HepG2 (cell line): ENCODE measurements around the gene PDE4D. TPM values are rescaled to one million over a fixed set of nuclear protein-coding genes. Genes with fewer than 3 reads are reported as not detected.
A peak's percentile ranks its signal among the peaks of the same experiment; 100 is the strongest.

Experiments used
- ATAC-seq: fragments of 200-7000 bp; cut with Tn5 transposase; 3 replicates; pipeline ENCODE4 v1.9.1; 2020; ENCODE audit warnings: mild to moderate bottlenecking, moderate library complexity
- BruUV-seq: library from RNA; stranded (reverse); fragments of 400-500 nt; replicated peaks from 2 replicates; lab custom pipeline; 2021; lab: Mats Ljungman, UMichigan
- CTCF ChIA-PET: fragments of 300-600 bp; formaldehyde crosslinking; extraction: SDS; loops from one replicate; lab custom pipeline; 2021; ENCODE audit warnings: low total read pairs, inconsistent platforms, low intra/inter-chr PET ratio; lab: Yijun Ruan, JAX
- POLR2A ChIA-PET: fragments of 350-600 bp; sonication (Branson Sonifier 250); formaldehyde crosslinking; loops from one replicate; lab custom pipeline; 2020; ENCODE audit warnings: antibody characterized with exemption, inconsistent platforms; lab: Yijun Ruan, JAX
- DNase-seq: peaks from one replicate; pipeline ENCODE4 v3.0.0-alpha.2; 2015; ENCODE audit warnings: low spot score
- FAIRE-seq: peaks from 3 replicates; lab custom pipeline; 2011; peaks lifted over from hg19 to GRCh38; lab: Jason Lieb, UNC
- H2AFZ ChIP-seq: one replicate; pipeline ENCODE4 v1.6.1; 2011; ENCODE audit warnings: low read length, inconsistent platforms
- H3K27ac ChIP-seq: fragments of 300-600 bp; 3 replicates; pipeline ENCODE4 v1.8.0; 2011; ENCODE audit warnings: mixed run types, mild to moderate bottlenecking, mixed read lengths, low read length, inconsistent platforms; ENCODE audit not compliant: insufficient read depth; ENCODE audit errors: extremely low read length
- H3K27me3 ChIP-seq, 2 experiments: fragments of 200-600 bp in 1 of 2; 2 replicates in 1 of 2; 3 replicates in 1 of 2; pipeline versions ENCODE4 v1.6.0 to v1.8.0; 2011; ENCODE audit warnings: low read length in 2 of 2, mild to moderate bottlenecking in 2 of 2, moderate library complexity in 2 of 2, inconsistent platforms in 1 of 2; ENCODE audit not compliant: insufficient read depth in 2 of 2, control insufficient read depth in 1 of 2
- H3K36me3 ChIP-seq, 2 experiments: fragments of 200-600 bp in 1 of 2; replicated peaks in 1 of 2; 2 replicates in 1 of 2; 3 replicates in 1 of 2; pipeline versions ENCODE4 v1.5.1 to v1.8.0; 2011; ENCODE audit warnings: low read length in 2 of 2, inconsistent platforms in 1 of 2; ENCODE audit not compliant: insufficient read depth in 2 of 2, control insufficient read depth in 1 of 2
- H3K4me1 ChIP-seq: 2 replicates; pipeline ENCODE4 v1.5.1; 2012; ENCODE audit warnings: low read length, inconsistent platforms; ENCODE audit not compliant: insufficient read depth
- H3K4me2 ChIP-seq: 2 replicates; pipeline ENCODE4 v1.6.0; 2011; ENCODE audit warnings: low read depth, low read length, inconsistent platforms
- H3K4me3 ChIP-seq, 3 experiments: fragments of 200-600 bp in 1 of 3; sonication (generic), shearing (Covaris generic) in 1 of 3; replicated peaks in 1 of 3; 2 replicates each; pipeline ENCODE4 v1.5.1; 2011 to 2016; ENCODE audit warnings: low read length in 3 of 3, inconsistent platforms in 2 of 3, low read depth in 2 of 3, mild to moderate bottlenecking in 2 of 3, control low read depth in 1 of 3, mixed read lengths in 1 of 3; ENCODE audit not compliant: insufficient read depth in 1 of 3
- H3K79me2 ChIP-seq: one replicate; pipeline ENCODE4 v1.6.1; 2011; ENCODE audit warnings: low read length, inconsistent platforms; ENCODE audit not compliant: insufficient read depth
- H3K9ac ChIP-seq: 2 replicates; pipeline ENCODE4 v1.6.0; 2011; ENCODE audit warnings: mild to moderate bottlenecking, low read depth, low read length, inconsistent platforms; ENCODE audit not compliant: insufficient read depth
- H3K9me3 ChIP-seq: 2 replicates; pipeline ENCODE4 v1.5.1; 2012; ENCODE audit warnings: mild to moderate bottlenecking, low read length
- H4K20me1 ChIP-seq: 2 replicates; pipeline ENCODE4 v1.6.0; 2011; ENCODE audit warnings: inconsistent platforms, mild to moderate bottlenecking, low read length, moderate library complexity; ENCODE audit not compliant: insufficient read depth
- ARID5B ChIP-seq: IDR thresholded peaks from 2 replicates; pipeline ENCODE4 v1.4.0; 2020; ENCODE audit warnings: mild to moderate bottlenecking, missing genetic modification reagents
- HNF4A ChIP-seq: sonication (generic); formaldehyde crosslinking; IDR thresholded peaks from 2 replicates; pipeline ENCODE4 v1.4.0; 2020; ENCODE audit warnings: missing genetic modification reagents
- HNF4G ChIP-seq, 2 experiments: sonication (generic) in 1 of 2; formaldehyde crosslinking in 1 of 2; IDR thresholded peaks; 2 replicates each; pipeline versions ENCODE4 v1.4.0 to v1.6.1; 2011 to 2020; ENCODE audit warnings: borderline replicate concordance in 2 of 2, low read depth in 2 of 2, mild to moderate bottlenecking in 2 of 2, low read length in 1 of 2, missing genetic modification reagents in 1 of 2, moderate library complexity in 1 of 2
- IKZF4 ChIP-seq: sonication (generic); formaldehyde crosslinking; IDR thresholded peaks from 2 replicates; pipeline ENCODE4 v1.5.1; 2020; ENCODE audit warnings: borderline replicate concordance, mild to moderate bottlenecking, low read depth, missing genetic modification reagents; ENCODE audit errors: not compliant biosample characterization
- ISX ChIP-seq: sonication (generic); formaldehyde crosslinking; conservative IDR thresholded peaks from 2 replicates; pipeline ENCODE4 v1.5.0; 2020; ENCODE audit warnings: missing genetic modification reagents
- MEIS2 ChIP-seq: sonication (generic); formaldehyde crosslinking; IDR thresholded peaks from 2 replicates; pipeline ENCODE4 v1.9.0; 2021; ENCODE audit warnings: mild to moderate bottlenecking, missing genetic modification reagents
- NCOR1 ChIP-seq: fragments of 200-600 bp; sonication (generic); IDR thresholded peaks from 2 replicates; pipeline ENCODE4 v1.7.0; 2017; ENCODE audit warnings: antibody characterized with exemption, low read length, borderline replicate concordance
- NFIC ChIP-seq: IDR thresholded peaks from 2 replicates; pipeline ENCODE4 v1.6.1; 2012; ENCODE audit warnings: mild to moderate bottlenecking, low read length, inconsistent platforms
- NR2F1 ChIP-seq, 2 experiments: fragments of 450-650 bp in 1 of 2; formaldehyde crosslinking in 1 of 2; IDR thresholded peaks; 2 replicates each; pipeline versions ENCODE4 v1.5.0 to v1.6.1; 2016 to 2020; ENCODE audit warnings: mild to moderate bottlenecking in 1 of 2, missing compliant biosample characterization in 1 of 2, missing genetic modification reagents in 1 of 2, moderate library complexity in 1 of 2
- POGZ ChIP-seq: sonication (generic); formaldehyde crosslinking; IDR thresholded peaks from 2 replicates; pipeline ENCODE4 v1.4.0; 2020; ENCODE audit warnings: mild to moderate bottlenecking, missing genetic modification reagents
- SALL1 ChIP-seq: sonication (generic); formaldehyde crosslinking; IDR thresholded peaks from 2 replicates; pipeline ENCODE4 v1.8.0; 2022; ENCODE audit warnings: mild to moderate bottlenecking, missing genetic modification reagents
- SOX13 ChIP-seq, 3 experiments: fragments of 450-650 bp in 1 of 3; sonication (generic) in 1 of 3; formaldehyde crosslinking in 1 of 3; IDR thresholded peaks in 2 of 3; conservative IDR thresholded peaks in 1 of 3; 2 replicates each; pipeline versions ENCODE4 v1.5.0 to v1.6.1; 2016 to 2020; ENCODE audit warnings: antibody characterized with exemption in 1 of 3, mild to moderate bottlenecking in 1 of 3, missing compliant biosample characterization in 1 of 3, missing genetic modification reagents in 1 of 3, moderate library complexity in 1 of 3
- SOX5 ChIP-seq: IDR thresholded peaks from 2 replicates; pipeline ENCODE4 v1.6.1; 2016; ENCODE audit warnings: borderline replicate concordance
- SOX6 ChIP-seq, 2 experiments: fragments of 450-650 bp in 1 of 2; sonication (generic) in 1 of 2; formaldehyde crosslinking in 1 of 2; IDR thresholded peaks; 2 replicates each; pipeline versions ENCODE4 v1.4.0 to v1.6.1; 2017 to 2020; ENCODE audit warnings: antibody characterized with exemption in 1 of 2, mild to moderate bottlenecking in 1 of 2, missing genetic modification reagents in 1 of 2
- ZNF30 ChIP-seq: sonication (generic); formaldehyde crosslinking; IDR thresholded peaks from 2 replicates; pipeline ENCODE4 v1.5.0; 2020; ENCODE audit warnings: mild to moderate bottlenecking, missing genetic modification reagents
- ZNF615 ChIP-seq: sonication (generic); formaldehyde crosslinking; IDR thresholded peaks from 2 replicates; pipeline ENCODE4 v1.5.0; 2020; ENCODE audit warnings: mild to moderate bottlenecking, missing genetic modification reagents, borderline replicate concordance
- WGBS: methylation state at CpG from one replicate; pipeline ENCODE4 v1.1.6; 2017; ENCODE audit warnings: low lambda C conversion rate; 5-methylcytosine and 5-hydroxymethylcytosine counted together
- in situ Hi-C: cut with HindIII; loops from 2 replicates; pipeline ENCODE4 v1.10.0; 2017; ENCODE audit warnings: low pct_unique_long_range_greater_than_20kb; ENCODE audit not compliant: extremely low pct_ligation_motif_present
- intact Hi-C: fragments of 100-400 bp; cut with micrococcal nuclease; formaldehyde crosslinking; loops from one replicate; pipeline ENCODE4 v1.10.0; 2022; ENCODE audit not compliant: unreplicated experiment
- polyA plus RNA-seq, 8 experiments: library from polyadenylated mRNA; depleted of rRNA in 3 of 8; stranded (reverse) in 7 of 8; unstranded in 1 of 8; fragments of >200 nt; fragmentation: Illumina TruSeq in 4 of 8; extraction: Trizol in 4 of 8; gene quantifications; 2 replicates each; pipeline versions ENCODE4 v1.2.1 to v1.2.3, GENCODE V29; 2011 to 2016; ENCODE audit warnings: low read depth in 4 of 8, missing spikeins in 1 of 8, mixed read lengths in 1 of 8; ENCODE audit not compliant: insufficient read depth in 1 of 8
- total RNA-seq, 5 experiments: library from RNA; depleted of rRNA; stranded (reverse); fragments of >200 nt; fragmentation: Illumina TruSeq; extraction: Trizol; gene quantifications; 2 replicates each; pipeline ENCODE4 v1.2.3, GENCODE V29; 2016; ENCODE audit warnings: low read depth in 1 of 5
- TF ChIP-seq, protein P1 (sequence below): IDR thresholded peaks from 2 replicates; pipeline ENCODE4 v1.6.1; 2016; ENCODE audit warnings: low read depth

The PDE4D gene
- total and polyA plus RNA-seq, 2 of the 13 experiments (the other 11 are each of a cell fraction or from before 2014, with no cell fraction given), result 7.0 to 12.2 TPM

DNA sequence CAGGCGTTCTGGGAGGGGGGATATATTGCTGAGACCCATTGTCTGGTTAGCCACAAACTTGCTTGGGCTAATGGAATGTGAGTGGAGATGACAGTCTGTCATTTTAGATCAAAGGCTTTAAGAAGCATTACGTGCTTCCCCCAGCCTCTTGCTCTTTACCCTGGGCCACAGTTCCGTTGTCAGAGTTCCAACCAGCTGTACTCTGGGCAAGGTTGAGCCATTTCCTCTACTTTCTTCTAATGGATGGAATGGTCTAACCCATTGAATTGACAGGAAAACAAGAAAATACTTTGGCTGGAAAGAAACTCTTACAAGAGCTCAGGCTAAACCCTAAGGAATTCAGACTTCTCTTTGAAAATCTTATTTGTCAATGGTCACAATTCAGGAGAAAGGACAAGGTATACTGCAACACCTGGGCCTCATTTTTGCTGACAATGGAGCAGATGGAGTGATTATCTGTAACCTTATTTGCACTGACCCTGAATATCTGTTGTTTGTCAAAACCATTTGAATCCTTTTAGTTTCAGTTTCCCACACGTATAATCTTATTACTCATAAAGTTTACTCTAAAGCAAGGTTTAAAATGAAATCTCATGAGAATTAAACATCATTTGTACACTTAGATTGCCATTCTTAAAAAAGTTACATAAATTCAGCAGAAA is 231.4 kb downstream of the PDE4D start:
- Histone ChIP-seq H3K36me3 (no peaks in the 10 kb centered on the region), H2AFZ (no peak overlapping the region), H4K20me1 (no peaks in the 10 kb centered on the region), H3K27ac (peak overlapping the region; percentile 54), H3K27me3 (no peaks in the 10 kb centered on the region), H3K9me3 (no peaks in the 10 kb centered on the region), H3K4me1 (peaks cover 28% of the 10 kb centered on the region), H3K4me2 (peak overlapping the region; percentile 45), H3K9ac (no peak overlapping the region), H3K4me3 (no peak overlapping the region; a peak in 1 of 6 replicates), H3K79me2 (no peaks in the 10 kb centered on the region)
- 6% methylated on average over 4 of the region's 4 CpGs for WGBS
- ATAC-seq (peak; percentile 93), DNase-seq (peak; percentile 57), FAIRE-seq (no peak)
- in situ Hi-C loops (loop anchor here (25.0 kb wide), 2 partner anchors 150 to 275 kb away; no protein-coding TSS in a partner anchor), intact Hi-C loops (no loop called here)
- BruUV-seq, result no TSS peak
- POLR2A ChIA-PET, result no interaction called here
- CTCF ChIA-PET, result no interaction called here
- no peak for TF ChIP-seq NR2F1 (CRISPR knock-in tag; IDR thresholded peaks at IDR 0.05)
- TF ChIP-seq HNF4A (CRISPR knock-in tag), result peak; percentile 67
- TF ChIP-seq NCOR1, result 0 out of 2 replicates have a peak, but pooled peaks have one; percentile 20
- TF ChIP-seq, protein P1, sequence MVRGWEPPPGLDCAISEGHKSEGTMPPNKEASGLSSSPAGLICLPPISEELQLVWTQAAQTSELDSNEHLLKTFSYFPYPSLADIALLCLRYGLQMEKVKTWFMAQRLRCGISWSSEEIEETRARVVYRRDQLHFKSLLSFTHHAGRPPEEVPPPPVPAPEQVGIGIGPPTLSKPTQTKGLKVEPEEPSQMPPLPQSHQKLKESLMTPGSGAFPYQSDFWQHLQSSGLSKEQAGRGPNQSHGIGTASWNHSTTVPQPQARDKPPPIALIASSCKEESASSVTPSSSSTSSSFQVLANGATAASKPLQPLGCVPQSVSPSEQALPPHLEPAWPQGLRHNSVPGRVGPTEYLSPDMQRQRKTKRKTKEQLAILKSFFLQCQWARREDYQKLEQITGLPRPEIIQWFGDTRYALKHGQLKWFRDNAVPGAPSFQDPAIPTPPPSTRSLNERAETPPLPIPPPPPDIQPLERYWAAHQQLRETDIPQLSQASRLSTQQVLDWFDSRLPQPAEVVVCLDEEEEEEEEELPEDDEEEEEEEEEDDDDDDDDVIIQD (CRISPR knock-in tag), result 0 out of 2 replicates have a peak, but pooled peaks have one; percentile 19
- TF ChIP-seq ZNF30 (CRISPR knock-in tag), result no peak
- TF ChIP-seq IKZF4 (CRISPR knock-in tag), result no peak
- TF ChIP-seq ZNF615, result no peak
- peak; percentile 52 for TF ChIP-seq SALL1 (CRISPR knock-in tag)
- no peak for TF ChIP-seq SOX6 (IDR thresholded peaks at IDR 0.05)
- TF ChIP-seq SOX6 (CRISPR knock-in tag; IDR thresholded peaks at IDR 0.05), result peak; percentile 42; the same call in 1 of the 2 replicates
- TF ChIP-seq HNF4G (IDR thresholded peaks at IDR 0.05; ENCODE audit: borderline replicate concordance, low read depth, low read length), result peak; percentile 28; the same call in 1 of the 2 replicates
- TF ChIP-seq HNF4G (CRISPR knock-in tag; IDR thresholded peaks at IDR 0.05; ENCODE audit: borderline replicate concordance, low read depth), result no peak
- 0 out of 2 replicates have a peak, but pooled peaks have one; percentile 21 for TF ChIP-seq SOX13 (IDR thresholded peaks at IDR 0.05)
- peak in 1 of 2 experiments; percentile 31; a peak in 1 of 4 replicates for TF ChIP-seq SOX13 (CRISPR knock-in tag; conservative IDR thresholded peaks at IDR 0.05 in 1 of 2, IDR thresholded peaks at IDR 0.05 in 1 of 2)
- TF ChIP-seq POGZ (CRISPR knock-in tag), result peak; percentile 87
- peak; percentile 89 for TF ChIP-seq MEIS2 (CRISPR knock-in tag)
- TF ChIP-seq ARID5B, result peak; percentile 41
- no peak for TF ChIP-seq ISX (CRISPR knock-in tag)
- peak; percentile 63 for TF ChIP-seq SOX5
- 0 out of 2 replicates have a peak, but pooled peaks have one; percentile 23 for TF ChIP-seq NFIC
